ENCODE measurements around the gene GSG1L. TPM values are rescaled to one million over a fixed set of nuclear protein-coding genes. Genes with fewer than 3 reads are reported as not detected.

The GSG1L gene
- total and polyA plus RNA-seq, 2 of the 13 experiments (the other 11 are each of a cell fraction or from before 2014, with no cell fraction given): not detected

DNA sequence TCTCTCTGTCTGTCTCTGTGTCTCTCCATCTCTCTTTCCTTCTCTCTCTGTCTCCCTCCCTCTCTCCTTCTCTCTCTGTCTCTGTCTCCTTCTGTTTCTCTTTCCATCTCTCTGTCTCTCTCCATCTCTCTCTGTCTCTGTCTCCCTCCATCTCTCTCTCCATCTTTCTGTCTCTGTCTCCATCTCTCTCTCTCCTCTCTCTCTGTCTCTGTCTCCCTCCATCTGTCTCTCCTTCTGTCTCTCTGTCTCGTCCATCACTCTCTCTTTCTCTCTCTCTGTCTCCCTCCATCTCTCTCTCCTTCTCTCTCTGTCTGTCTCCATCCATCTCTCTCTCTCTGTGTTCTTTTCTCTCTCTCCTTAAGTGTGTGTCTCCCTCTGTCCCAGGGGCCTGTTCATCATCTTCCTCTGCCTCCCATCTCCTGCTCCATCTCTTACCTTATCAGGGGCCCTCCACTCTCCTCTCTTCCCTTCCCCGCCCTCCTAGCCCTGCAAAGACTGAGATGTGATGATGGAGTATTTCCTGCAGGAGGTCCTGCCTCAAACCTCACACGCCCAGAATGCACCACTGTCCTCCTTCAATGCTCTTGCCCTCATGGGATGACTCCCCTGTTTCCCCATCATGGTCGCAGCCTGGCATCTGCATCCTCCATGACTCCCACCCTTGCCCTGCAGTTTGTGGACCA is 193.3 kb downstream of the GSG1L start:
- DNase-seq (ENCODE audit: low spot score): no peak
- H4K20me1 ChIP-seq (ENCODE audit: insufficient read depth, low read length): no peaks in the 10 kb centered on the region
- H2AFZ ChIP-seq (ENCODE audit: low read length): no peak overlapping the region
- H3K4me2 ChIP-seq (ENCODE audit: low read depth, low read length): no peak overlapping the region
- CTCF ChIA-PET (ENCODE audit: low intra/inter-chr PET ratio, low total read pairs): no interaction called here
- no peak for FAIRE-seq
- no peak overlapping the region for H3K9ac ChIP-seq (ENCODE audit: insufficient read depth, low read depth, low read length)
- no peak overlapping the region for H3K27ac ChIP-seq (ENCODE audit: extremely low read length, insufficient read depth, low read length)
- no peaks in the 10 kb centered on the region for H3K79me2 ChIP-seq (ENCODE audit: insufficient read depth, low read length)
- peaks cover 0 to 3% of the 10 kb centered on the region in 2 experiments; a peak in 1 of 5 replicates for H3K27me3 ChIP-seq (ENCODE audit: control insufficient read depth in 1 of 2, insufficient read depth in 2 of 2, low read length in 2 of 2)
- POLR2A ChIA-PET: no interaction called here
- BruUV-seq (replicated peaks): no TSS peak
- WGBS (ENCODE audit: low lambda C conversion rate): 5% methylated on average over 4 of the region's 4 CpGs
- no peak for TF ChIP-seq HNRNPL (IDR thresholded peaks at IDR 0.05; ENCODE audit: low read depth, low read length)
- TF ChIP-seq FOXP1 (IDR thresholded peaks at IDR 0.05): 0 out of 2 replicates have a peak, but pooled peaks have one; percentile 22
- no peak for TF ChIP-seq FOXP1 (CRISPR knock-in tag; IDR thresholded peaks at IDR 0.05)
- H3K4me3 ChIP-seq (replicated peaks in 1 of 3; ENCODE audit: insufficient read depth in 1 of 3, low read depth in 2 of 3, low read length in 3 of 3): no peak overlapping the region
- in situ Hi-C loops (cut with HindIII; ENCODE audit: extremely low pct_ligation_motif_present, low pct_unique_long_range_greater_than_20kb): no loop called here
- no peak for ATAC-seq
- H3K4me1 ChIP-seq (ENCODE audit: insufficient read depth, low read length): no peaks in the 10 kb centered on the region
- intact Hi-C loops (cut with micrococcal nuclease; ENCODE audit: unreplicated experiment): no loop called here
- H3K9me3 ChIP-seq (ENCODE audit: low read length): peaks cover 18% of the 10 kb centered on the region
- no peaks in the 10 kb centered on the region for H3K36me3 ChIP-seq (replicated peaks in 1 of 2; ENCODE audit: control insufficient read depth in 1 of 2, insufficient read depth in 2 of 2, low read length in 2 of 2)

DNA sequence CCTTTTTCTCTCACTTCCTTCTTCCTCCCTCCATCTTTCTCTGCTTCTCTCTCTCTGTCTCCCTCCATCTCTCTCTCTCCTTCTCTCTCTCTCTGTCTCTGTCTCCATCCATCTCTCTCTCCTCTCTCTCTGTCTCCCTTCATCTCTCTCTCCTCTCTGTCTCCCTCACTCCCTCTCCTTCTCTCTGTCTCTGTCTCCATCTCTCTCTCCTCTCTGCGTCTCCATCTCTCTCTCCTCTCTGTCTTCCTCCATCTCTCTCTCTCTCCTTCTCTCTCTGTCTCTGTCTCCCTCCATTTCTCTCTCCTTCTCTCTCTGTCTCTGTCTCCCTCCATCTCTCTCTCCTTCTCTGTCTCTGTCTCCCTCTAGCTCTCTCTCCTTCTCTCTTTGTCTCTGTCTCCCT is 194.1 kb downstream of the GSG1L start:
- ChIA-PET POLR2A (no interaction called here), CTCF (ENCODE audit: low intra/inter-chr PET ratio, low total read pairs) (no interaction called here)
- no peaks in the 10 kb centered on the region for H4K20me1 ChIP-seq (ENCODE audit: insufficient read depth, low read length)
- BruUV-seq (replicated peaks): no TSS peak
- no peak overlapping the region for H3K4me2 ChIP-seq (ENCODE audit: low read depth, low read length)
- H3K9ac ChIP-seq (ENCODE audit: insufficient read depth, low read depth, low read length): no peak overlapping the region
- DNase-seq (ENCODE audit: low spot score) (no peak), FAIRE-seq (no peak), ATAC-seq (no peak)
- peaks cover 10% of the 10 kb centered on the region for H3K9me3 ChIP-seq (ENCODE audit: low read length)
- intact Hi-C loops (cut with micrococcal nuclease; ENCODE audit: unreplicated experiment): no loop called here
- H3K4me1 ChIP-seq (ENCODE audit: insufficient read depth, low read length): no peaks in the 10 kb centered on the region
- H3K36me3 ChIP-seq (replicated peaks in 1 of 2; ENCODE audit: control insufficient read depth in 1 of 2, insufficient read depth in 2 of 2, low read length in 2 of 2): no peaks in the 10 kb centered on the region
- in situ Hi-C loops (cut with HindIII; ENCODE audit: extremely low pct_ligation_motif_present, low pct_unique_long_range_greater_than_20kb): loop anchor here (5.0 kb wide), 2 partner anchors 87 to 232 kb away; no protein-coding TSS in a partner anchor
- H3K4me3 ChIP-seq (replicated peaks in 1 of 3; ENCODE audit: insufficient read depth in 1 of 3, low read depth in 2 of 3, low read length in 3 of 3): no peak overlapping the region
- H2AFZ ChIP-seq (ENCODE audit: low read length): no peak overlapping the region
- WGBS (ENCODE audit: low lambda C conversion rate): 25% methylated on average over 1 of the region's 1 CpG
- H3K27me3 ChIP-seq (ENCODE audit: control insufficient read depth in 1 of 2, insufficient read depth in 2 of 2, low read length in 2 of 2): peaks cover 1 to 3% of the 10 kb centered on the region in 2 experiments; a peak in 1 of 5 replicates
- H3K27ac ChIP-seq (ENCODE audit: extremely low read length, insufficient read depth, low read length): no peak overlapping the region
- no peak for TF ChIP-seq ZNF383 (CRISPR knock-in tag; IDR thresholded peaks at IDR 0.05; ENCODE audit: borderline replicate concordance)
- TF ChIP-seq ZNF30 (CRISPR knock-in tag; IDR thresholded peaks at IDR 0.05): no peak
- no peak for TF ChIP-seq NFYC (CRISPR knock-in tag; IDR thresholded peaks at IDR 0.05)
- TF ChIP-seq ZNF34 (CRISPR knock-in tag; IDR thresholded peaks at IDR 0.05; ENCODE audit: borderline replicate concordance): no peak
- TF ChIP-seq, protein P1, sequence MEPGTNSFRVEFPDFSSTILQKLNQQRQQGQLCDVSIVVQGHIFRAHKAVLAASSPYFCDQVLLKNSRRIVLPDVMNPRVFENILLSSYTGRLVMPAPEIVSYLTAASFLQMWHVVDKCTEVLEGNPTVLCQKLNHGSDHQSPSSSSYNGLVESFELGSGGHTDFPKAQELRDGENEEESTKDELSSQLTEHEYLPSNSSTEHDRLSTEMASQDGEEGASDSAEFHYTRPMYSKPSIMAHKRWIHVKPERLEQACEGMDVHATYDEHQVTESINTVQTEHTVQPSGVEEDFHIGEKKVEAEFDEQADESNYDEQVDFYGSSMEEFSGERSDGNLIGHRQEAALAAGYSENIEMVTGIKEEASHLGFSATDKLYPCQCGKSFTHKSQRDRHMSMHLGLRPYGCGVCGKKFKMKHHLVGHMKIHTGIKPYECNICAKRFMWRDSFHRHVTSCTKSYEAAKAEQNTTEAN (CRISPR knock-in tag; conservative IDR thresholded peaks at IDR 0.05): no peak
- TF ChIP-seq JUND (CRISPR knock-in tag; IDR thresholded peaks at IDR 0.05): no peak
- TF ChIP-seq ZBTB38 (CRISPR knock-in tag; IDR thresholded peaks at IDR 0.05): no peak
- TF ChIP-seq RARG (CRISPR knock-in tag; IDR thresholded peaks at IDR 0.05; ENCODE audit: low read depth): no peak
- H3K79me2 ChIP-seq (ENCODE audit: insufficient read depth, low read length): no peaks in the 10 kb centered on the region

Measured in HepG2 (cell line).